Glomerular visceral epithelial cell (primary cell): ENCODE data around the gene KRT33B.
"Not testable (repeated sequence)": the region's sequence is repeated elsewhere in the genome, so short reads cannot be mapped to it uniquely, and the experiment has no call there.

Experiments used
- DNase-seq: peaks from one replicate; pipeline ENCODE4 v3.0.0-alpha.2; 2016; ENCODE audit errors: extremely low spot score

The KRT33B gene

DNA sequence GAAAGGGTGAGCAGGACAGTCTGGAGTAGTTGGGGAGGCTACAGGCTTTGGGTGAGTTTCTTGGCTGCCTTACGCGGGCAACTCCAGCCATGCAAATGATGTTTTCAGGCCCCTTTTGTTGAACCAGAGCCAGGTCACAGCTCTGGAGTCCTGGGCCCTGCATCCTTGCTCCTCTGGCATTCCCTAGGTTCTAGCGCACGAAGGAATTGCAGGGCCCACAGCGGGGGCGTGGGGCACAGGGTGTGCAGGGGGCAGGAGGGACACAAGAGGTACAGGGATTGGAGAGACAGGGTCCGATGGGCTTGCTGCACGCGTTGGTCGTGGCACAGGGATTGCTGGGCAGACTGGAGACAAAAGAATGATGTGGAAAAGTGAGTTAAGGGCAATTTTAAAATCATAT is 24.2 kb upstream of the KRT33B start:
- DNase-seq = no peak

DNA sequence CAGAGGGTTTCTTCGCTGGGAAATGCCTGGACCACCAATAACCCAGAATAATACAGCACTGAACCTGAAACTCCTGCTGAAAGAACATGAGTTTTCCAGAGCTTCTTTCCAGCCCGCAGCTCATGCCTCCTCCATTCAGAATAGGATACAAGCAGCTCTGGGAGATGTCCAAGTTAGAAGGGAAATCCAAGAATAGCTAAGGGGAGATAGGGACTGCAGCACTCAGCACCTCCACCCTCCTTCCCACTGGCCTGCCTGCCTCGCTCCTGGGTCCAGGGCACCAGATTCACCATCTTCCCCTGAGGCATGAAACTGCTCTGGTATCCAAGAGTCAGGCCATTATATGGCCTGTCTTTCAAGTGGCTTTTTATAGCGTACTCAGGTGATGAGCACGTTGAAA is 23.7 kb upstream of the KRT33B start:
- no peak for DNase-seq

DNA sequence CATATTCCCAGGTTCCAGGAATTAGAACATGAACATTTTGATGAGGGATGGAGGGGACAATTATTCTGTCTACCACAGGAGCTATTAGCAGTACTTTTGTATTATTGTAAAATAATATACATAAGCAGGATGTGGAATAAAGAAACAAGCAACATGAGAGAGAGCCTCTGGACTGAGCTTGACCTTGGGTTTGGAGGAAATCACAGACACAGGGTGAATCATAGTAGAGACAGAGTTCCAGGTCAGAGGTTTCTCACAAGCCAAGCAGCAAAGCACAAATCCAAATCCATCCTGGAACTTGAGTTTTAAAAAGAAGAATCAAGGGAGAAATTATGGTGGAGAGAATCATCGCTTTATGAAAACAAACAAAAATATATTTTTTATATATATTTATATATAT is 22.7 kb upstream of the KRT33B start:
- no peak for DNase-seq

DNA sequence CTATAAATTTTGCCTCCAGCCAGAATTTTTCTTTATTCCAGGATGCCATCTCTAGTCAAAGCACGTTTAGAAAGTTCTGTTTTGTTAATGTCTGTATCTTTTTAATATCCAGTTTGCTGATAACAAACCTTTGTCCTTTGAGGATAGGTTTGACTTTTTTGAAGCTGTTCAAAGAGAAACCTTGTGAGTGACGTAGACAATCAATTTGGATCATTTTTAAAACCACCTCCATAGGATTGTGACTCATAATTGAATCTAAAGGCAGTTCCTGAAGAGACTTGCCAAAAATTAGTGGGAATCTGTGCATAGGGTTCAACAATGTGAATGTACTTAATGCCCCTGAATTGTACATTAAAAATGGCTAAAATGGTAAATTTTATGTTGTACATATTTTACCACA is 21.9 kb upstream of the KRT33B start:
- no peak for DNase-seq

DNA sequence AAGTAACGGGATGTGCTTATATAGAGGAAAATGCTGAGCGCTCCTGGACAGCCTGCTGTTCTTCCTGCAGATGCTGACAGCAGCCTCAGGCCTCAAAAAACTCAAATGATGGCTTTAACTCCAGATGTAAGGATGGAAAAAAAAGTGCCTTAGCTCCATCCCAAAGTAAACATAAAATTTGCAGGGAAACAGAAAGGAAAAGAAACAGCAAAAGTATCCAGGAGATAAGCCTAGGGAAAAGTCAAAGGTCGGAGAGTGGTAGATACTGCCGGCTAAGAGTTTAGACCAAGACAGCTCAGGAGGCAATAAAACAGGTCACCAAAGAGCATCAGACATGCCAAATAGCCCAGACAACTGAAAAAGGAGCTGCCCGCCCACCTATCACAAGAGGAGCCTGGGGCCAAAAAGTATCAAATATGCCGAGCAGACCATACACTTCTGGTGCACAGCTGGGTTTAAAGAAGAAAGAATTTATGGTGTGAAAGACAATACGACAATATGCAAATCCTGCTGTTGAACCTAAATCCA is 20.9 kb upstream of the KRT33B start:
- DNase-seq = no peak

DNA sequence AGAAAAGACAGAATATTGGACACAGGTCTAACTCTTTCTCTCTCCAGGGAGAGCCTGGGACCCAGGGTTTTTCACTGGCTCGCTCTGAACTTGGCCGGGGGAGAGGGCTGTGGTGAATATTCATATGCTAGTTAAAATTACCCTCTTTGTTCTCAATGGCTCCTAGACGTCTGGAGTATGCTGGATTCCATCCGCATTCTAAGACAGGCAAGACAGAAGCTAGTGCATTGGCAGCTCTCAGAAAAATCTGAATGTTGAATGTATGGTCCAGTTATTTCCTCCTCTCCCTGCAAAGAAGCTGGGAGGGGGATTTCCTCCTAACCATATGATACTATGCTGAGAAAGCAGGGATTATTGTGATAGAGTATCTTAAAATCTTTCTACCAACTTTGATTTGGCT is 18.1 kb upstream of the KRT33B start:
- no peak for DNase-seq

DNA sequence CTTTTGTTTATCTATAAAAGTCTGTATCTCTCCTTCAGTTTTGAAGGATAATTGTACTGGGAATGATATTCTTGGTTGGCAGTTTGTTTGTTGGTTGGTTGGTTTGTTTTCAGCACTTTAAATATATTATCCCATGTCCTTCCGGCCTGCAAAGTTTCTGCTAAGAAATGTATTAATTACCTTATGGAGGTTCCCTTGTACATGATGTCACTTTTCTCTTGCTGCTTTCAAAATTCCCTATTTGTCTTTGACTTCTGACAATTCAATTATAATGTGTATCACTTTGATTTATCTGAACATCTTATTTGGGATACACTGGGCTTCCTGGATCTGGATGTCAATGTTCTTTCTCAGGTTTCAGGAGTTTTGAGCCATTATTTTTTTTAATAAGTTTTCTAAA is 16.6 kb upstream of the KRT33B start:
- no peak for DNase-seq

DNA sequence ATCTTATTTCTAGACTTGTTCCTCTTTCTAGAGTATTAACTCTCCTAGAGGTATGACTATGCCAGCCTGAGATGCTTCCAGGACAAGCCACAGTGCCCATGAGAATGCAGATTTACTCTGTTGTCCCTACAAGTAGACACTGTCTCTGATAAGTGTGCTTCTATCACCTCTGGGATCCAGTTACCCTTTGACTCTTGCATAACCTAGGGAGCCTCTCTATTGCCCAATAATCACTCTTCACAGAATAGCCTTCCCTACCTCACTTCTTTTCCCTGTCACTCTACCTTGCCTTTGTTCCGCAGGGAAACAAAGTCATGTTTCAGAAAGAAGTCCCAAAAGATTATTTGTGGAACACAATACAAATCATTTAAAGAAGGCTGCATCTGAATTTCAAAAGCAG is 14.1 kb upstream of the KRT33B start:
- no peak for DNase-seq

DNA sequence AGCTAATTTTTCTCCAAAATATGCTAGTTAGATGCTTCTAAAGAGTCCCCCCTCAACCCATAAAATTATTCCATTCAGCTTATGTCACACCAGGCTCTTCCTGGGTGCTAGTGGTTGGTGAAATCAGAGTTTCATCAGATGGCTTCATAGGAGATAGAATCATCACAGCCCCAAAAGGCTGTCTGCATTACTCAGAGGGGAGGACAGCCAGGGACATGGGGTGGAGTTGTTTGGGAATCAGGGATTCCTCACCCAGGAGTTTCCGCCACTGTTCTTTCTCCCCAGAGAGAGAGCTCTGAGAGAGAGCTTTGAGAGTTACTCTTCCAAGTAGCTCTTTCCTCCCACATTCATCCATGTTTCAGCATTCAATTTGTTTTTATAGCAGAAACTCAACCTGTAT is 12.8 kb upstream of the KRT33B start:
- DNase-seq = no peak

DNA sequence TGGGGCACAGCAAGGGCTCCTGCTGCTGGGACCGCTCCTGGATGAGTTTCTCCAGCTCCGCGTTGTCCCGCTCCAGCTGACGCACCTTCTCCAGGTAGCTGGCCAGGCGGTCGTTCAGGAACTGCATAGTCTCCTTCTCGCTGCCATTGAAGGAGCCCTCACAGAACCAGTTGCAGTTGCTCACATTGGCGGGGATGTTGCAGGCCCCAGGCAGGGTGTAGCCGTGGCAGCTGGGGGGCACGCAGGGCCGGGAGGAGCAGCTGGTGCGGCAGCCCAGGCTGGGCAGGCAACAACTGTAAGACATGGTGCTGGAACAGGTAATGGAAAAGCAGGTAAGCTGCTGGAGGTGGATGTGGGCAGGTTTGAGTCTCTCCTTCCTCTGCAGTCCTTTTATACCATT is 12.3 kb upstream of the KRT33B start, which contains the start of gene KRT34:
TSS of gene KRT34 (minus strand) at position 364 of the 400 bp plus-strand sequence. CDS start at position 304, 60 bp downstream.
- not testable (repeated sequence) for DNase-seq

DNA sequence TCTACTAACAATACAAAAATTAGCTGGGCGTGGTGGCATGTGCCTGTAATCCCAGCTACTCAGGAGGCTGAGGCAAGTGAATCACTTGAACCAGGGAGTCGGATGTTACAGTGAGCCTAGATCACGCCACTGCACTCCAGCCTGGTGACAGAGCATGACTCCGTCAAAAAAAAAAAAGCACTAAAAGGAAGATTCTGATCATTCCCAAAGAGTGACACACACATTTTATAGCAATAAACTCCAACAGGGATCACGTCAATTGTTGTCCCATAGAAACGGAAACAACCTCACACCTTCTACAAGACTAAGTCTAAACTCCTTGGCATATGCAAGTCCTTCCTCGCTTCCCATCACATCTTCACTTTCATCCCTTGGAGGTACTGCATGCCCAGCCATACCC is 10.5 kb upstream of the KRT33B start:
- DNase-seq = peak; percentile 85

DNA sequence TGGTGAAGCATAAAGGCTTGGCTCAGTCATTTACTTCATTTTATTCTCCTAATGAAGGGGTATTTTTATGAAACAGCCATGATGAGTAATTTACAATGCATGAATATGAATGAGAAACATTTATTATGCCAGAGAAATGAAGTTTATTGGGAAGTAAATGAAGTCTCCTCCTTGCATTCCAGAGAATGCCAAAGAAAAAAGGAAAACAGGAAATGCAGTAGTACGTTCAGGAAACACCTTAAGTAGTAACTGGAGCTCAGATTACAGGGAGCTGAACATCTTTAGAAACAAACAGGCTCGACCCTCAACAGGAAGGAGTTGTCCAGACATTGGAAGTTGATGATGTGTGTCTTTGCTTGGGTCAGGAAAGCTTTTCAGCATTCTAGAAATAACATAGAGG is 7.9 kb upstream of the KRT33B start:
- no peak for DNase-seq

DNA sequence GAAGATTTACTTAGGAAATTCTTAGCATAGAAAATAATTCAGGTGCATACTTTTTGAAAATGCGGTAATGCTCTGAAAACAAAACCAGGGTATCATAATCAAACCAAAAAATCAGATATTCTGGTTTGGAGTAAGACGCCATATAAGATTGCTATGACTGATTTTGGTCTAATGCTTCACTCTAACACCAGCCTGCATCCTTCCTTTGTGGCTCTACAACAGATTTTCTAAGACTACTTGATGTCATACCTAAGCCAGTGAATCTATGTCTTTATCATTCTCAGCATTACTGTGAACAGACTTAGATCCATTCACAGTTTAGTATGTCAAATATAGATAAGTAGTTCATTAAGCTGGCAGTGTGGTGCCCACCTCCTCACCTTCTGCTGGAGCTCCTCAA is 590 bp downstream of the KRT33B start:
- no peak for DNase-seq

DNA sequence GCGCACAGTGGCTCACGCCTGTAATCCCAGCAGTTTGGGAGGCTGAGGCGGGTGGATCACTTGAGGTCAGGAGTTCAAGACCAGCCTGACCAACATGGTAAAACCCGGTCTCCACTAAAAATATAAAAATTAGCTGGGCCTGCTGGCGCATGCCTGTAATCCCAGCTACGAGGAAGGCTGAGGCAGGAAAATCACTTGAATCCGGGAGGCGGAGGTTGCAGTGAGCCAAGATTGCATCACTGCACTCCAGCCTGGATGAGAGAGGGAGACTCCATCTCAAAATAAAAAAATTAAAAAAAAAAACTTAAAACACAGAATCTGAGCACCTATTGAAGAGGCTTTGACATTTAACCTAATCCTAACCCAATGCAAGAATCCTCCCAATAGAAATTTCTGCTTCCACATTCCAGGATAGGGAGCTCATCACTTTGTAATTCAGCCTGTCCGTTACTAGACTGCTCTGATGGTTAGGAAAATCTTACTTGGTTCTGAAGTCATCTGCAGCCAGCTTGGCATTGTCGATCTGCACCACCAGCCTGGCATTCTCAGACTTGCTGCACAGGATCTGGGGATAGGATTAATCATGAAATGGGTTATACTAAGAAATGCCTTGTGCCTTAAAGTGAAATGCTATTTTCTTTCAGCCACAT is 2.1 kb downstream of the KRT33B start:
- DNase-seq = peak; percentile 71

DNA sequence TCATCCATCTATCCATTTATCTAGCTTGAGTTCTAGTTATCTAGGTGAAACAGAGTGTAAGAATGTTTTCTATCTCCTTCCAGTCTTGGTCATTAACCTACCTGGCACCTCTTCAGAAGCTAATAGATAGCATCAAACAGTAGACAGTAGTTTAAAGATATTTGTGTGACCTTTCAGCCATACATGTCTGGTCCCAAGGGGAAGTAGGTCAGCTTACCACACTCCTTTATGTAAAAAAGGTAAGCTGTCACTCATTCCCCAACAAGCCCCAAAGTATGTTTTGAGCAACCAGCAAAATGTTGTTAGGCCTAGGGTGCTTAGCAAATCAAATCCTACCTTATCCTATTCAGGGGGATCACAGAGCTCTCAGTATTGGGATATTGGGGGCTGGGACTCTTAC is 3.5 kb downstream of the KRT33B start:
- no peak for DNase-seq

DNA sequence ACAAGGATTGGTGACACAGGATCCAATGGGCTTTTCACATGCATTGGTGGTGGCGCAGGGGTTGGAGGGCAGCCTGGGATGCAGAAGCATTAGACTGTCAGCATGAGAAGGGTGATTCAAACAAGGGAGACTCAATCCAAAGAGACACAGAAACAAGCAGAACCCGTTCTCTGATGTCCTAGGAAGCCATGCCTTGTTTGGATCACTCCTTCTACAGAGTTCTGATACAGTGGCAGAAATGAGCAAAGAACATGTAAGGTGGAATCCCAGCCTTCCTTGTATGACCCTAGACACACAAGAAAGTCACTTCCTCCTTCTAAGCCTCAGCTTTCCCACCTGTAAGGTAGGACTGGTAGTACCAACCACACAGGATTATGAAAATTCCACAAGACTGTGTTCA is 5.7 kb downstream of the KRT33B start:
- DNase-seq = no peak

DNA sequence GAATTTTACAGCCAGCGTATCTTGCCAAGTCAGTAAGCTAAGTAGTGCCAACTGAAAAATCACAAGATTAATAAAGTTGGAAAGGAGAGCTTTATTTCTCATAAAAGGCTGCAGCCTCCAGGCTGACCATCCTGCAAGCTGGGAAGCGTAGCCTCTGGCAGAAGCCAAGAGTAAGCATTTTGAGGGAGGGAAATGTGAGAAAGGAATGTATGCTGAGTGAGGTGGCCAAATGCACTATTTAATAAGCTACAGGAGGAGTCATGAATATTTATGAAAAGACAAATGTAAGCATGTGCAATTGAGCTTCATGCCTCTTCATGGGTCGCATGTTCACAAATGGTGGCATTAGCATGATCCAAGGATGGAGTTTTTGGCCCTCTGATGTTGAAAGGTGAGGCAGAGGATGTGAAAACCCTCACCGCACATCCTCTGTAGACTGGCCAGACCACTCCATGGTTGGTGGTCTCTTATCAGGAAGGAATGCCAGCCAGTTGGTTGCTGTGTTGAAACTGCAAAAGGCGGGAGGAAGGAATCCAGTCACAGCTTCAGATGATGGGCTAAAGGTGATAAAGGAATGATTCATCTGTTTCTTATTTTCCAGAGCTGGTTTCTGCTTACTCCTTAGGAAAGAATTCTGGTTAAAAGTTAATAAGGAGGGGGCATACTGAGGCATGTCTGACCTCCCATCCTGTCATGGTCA is 9.2 kb downstream of the KRT33B start:
- DNase-seq = peak; percentile 79

DNA sequence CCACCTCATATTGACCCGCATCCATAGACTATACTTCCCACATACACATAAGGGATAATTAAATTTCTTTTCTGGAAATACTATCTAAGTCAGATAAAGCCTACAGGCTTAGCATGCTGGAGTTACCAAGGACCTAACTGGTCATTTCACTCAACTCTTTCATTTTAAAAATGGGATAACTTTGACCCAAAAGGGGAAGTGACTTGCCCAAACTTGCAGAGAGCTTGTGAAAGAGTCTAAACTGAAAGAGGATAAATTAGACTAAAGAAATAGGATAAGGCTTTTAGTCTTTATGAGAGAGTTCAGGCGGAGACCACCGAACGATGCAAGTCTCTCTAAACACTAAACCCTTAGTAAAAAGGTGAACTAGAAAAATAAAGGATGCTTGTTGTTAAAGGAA is 15.1 kb downstream of the KRT33B start:
- DNase-seq = no peak

DNA sequence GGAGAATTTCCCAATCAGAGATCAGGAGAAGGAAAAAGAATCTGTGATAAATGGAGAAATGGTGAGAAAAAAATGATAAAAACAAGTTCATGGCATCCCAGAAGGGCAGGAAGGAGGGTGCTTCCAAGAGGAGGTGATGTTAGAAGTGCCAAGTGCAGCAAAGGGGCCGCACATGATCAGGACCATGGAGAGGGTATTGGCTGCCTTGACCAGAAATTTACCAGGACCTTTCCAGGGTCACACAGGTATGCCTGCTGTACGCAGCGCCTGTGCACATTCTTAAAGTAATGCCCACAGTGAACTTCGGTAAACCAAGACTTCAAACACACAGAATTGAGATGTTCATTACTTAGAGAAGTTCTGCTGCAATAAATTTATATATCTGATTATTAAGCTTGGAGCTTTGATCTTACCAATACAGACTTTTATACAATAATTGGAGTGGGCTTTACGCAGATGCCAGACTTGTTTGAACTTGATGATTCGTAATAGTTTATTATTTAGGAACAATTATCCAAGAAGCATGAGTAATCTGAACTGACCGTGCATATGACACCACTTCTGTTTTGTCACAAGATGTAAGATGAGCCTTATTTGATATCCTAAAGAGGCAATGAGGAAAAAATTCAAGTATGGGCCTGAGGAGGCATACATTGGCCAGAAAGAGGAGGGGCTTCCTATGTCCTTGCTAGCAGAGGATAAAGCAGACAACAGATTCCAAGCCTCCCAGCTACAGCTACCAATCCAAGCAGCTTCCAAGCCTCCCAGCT is 16.8 kb downstream of the KRT33B start:
- DNase-seq = no peak

DNA sequence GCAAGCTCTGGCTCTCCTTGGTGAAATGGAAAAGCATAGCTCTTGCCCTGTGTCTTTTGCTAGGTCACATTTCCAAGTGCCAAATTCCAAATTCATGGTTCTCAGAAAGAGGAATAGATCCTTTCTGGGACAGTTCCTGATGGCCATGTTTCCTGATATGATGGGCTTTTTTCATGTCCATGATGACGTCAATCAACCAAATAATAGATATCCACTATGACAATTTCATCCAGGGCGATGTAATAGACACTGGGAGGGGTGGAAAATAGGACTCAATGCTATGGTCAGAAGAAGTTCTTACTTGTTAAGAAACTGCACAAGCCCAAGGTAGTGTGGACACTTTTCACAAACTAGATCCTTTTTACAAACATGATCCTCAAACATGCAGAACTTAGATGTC is 18.4 kb downstream of the KRT33B start:
- DNase-seq = no peak

DNA sequence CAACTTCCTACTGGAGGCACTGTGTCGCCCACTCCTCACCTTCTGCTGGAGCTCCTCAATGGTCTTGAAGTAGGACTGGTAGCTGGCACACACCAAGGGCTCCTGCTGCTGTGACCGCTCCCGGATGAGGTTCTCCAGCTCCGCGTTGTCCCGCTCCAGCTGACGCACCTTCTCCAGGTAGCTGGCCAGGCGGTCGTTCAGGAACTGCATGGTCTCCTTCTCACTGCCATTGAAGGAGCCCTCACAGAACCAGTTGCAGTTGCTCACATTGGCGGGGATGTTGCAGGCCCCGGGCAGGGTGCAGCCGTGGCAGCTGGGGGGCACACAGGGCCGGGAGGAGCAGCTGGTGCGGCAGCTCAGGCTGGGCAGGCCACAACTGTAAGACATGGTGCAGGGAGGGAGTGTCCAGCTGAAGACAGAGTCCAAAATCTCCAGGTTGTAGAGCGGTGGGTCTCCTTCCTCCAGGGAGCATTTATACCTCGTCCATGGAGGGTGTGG is 19.2 kb downstream of the KRT33B start, which contains the start of gene KRT33A:
TSS of gene KRT33A (minus strand) at position 448 of the 498 bp plus-strand sequence. CDS start at position 387, 61 bp downstream.
- DNase-seq = not testable (repeated sequence)
